Measurements from ENCODE around the gene HMG20A.
A peak's percentile ranks its signal among the peaks of the same experiment; 100 is the strongest.
"Not testable (repeated sequence)": the region's sequence is repeated elsewhere in the genome, so short reads cannot be mapped to it uniquely, and the experiment has no call there.

HMG20A gene

DNA sequence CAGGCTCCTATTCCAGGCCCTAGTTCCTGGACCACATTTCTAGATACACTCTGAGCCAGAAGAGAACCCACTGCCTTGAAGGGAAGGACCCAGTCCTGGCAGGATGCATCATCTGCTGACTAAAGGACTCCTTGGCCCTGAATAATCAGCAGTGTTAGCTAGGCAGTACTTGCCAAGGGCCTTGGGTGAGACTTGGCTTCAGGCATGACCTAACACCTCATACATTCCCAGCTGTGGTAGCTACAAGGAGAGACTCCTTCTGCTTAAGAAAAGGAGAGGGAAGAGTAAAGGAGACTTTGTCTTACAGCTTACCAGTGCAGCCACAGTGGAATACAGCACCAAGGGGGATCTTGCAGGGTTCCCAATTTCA, 27.2 kb upstream of the HMG20A start:
- peak; percentile 55 for DNase-seq (ENCODE audit: low read depth)
- TF ChIP-seq, protein P1, sequence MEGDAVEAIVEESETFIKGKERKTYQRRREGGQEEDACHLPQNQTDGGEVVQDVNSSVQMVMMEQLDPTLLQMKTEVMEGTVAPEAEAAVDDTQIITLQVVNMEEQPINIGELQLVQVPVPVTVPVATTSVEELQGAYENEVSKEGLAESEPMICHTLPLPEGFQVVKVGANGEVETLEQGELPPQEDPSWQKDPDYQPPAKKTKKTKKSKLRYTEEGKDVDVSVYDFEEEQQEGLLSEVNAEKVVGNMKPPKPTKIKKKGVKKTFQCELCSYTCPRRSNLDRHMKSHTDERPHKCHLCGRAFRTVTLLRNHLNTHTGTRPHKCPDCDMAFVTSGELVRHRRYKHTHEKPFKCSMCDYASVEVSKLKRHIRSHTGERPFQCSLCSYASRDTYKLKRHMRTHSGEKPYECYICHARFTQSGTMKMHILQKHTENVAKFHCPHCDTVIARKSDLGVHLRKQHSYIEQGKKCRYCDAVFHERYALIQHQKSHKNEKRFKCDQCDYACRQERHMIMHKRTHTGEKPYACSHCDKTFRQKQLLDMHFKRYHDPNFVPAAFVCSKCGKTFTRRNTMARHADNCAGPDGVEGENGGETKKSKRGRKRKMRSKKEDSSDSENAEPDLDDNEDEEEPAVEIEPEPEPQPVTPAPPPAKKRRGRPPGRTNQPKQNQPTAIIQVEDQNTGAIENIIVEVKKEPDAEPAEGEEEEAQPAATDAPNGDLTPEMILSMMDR (IDR thresholded peaks at IDR 0.05; ENCODE audit: insufficient read depth, low read depth, low read length, missing control alignments), result no peak
- no peak overlapping the region for H3K4me3 ChIP-seq (ENCODE audit: low read length)

DNA sequence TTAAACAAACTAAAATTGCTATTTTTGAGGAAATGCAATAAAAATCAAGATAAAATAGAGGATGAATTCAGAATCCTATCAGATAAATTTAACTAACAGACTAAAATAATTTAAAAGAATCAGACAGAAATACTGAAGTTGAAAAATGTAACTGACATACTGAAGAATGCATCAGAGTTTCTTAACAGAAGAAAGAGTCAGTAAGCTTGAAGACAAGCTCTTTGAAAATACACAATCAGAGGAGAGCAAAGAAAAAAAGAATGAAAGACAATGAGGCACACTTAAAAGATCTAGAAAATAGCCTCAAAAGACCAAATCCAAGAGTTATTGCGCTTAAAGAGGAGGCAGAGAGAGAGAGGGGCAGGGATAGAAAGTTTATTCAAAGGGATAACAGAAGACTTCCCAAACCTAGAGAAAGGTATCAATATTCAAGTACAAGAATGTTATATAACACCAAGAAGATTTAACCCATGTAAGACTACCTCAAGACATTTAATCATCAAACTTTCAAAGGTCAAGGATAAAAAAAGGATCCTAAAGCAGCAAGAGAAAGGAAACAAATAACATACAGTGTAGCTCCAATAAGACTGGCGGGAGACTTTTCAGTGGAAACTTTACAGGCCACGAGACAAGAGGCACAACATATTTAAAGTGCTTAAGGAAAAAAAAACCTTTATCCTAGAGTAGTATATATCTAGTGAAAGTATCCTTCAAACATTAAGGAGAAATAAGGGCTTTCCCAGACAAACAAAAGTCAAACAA, 25.5 kb upstream of the HMG20A start:
- H3K4me3 ChIP-seq (ENCODE audit: low read length), result no peak overlapping the region
- no peak for DNase-seq (ENCODE audit: low read depth)
- TF ChIP-seq, protein P1 (IDR thresholded peaks at IDR 0.05; ENCODE audit: insufficient read depth, low read depth, low read length, missing control alignments), result no peak

DNA sequence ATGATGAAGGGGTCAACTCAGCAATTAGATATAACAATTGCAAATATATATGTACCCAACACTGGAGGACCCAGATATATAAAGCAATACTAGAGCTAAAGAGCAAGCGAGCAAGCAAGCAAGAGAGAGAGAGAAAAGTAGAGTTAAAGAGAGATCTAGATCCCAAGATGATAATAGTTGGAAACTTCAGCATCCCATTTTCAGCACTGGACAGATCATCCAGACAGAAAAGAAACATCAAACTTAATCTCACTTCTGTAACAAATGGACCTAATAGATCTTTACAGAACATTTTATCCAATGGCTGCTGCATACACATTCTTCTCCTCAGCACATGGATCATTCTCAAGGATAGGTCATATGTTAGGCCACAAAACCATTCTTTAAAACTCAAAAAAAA, 24.0 kb upstream of the HMG20A start:
- no peak for DNase-seq (ENCODE audit: low read depth)
- TF ChIP-seq, protein P1 (IDR thresholded peaks at IDR 0.05; ENCODE audit: insufficient read depth, low read depth, low read length, missing control alignments), result no peak
- no peak overlapping the region for H3K4me3 ChIP-seq (ENCODE audit: low read length)

DNA sequence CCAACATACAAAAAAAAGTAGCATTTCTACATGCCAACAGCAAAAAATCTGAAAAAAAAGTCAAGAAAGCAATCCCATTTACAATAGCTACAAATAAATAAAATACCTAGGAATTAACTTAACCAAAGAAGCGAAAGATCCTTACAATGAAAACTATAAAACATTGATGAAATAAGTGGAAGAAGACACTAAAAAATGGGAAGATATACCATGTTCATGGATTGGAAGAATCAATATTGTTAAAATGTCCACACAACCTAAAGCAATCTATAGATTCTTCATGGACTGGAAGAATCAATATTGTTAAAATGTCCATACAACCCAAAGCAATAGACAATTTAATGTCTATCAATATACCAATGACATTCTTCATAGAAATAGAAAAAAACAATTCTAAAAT, 21.8 kb upstream of the HMG20A start:
- TF ChIP-seq, protein P1 (IDR thresholded peaks at IDR 0.05; ENCODE audit: insufficient read depth, low read depth, low read length, missing control alignments), result no peak
- no peak for DNase-seq (ENCODE audit: low read depth)
- no peak overlapping the region for H3K4me3 ChIP-seq (ENCODE audit: low read length)

DNA sequence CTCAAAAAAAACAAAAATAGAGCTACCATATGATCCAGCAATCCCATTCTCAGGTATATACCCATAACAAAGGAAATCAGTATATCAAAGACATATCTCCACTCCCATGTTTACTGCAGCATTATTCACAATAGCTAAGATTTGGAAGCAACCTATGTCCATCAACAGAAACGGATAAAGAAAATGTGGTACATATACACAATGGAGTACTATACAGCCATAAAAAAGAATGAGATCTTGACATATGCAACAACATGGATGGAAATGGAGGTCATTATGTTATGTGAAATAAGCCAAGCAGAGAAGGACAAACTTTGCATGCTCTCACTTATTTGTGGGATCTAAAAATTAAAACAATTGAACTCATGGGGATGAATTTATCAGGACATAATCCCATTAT, 20.4 kb upstream of the HMG20A start:
- DNase-seq (ENCODE audit: low read depth), result no peak
- TF ChIP-seq, protein P1 (IDR thresholded peaks at IDR 0.05; ENCODE audit: insufficient read depth, low read depth, low read length, missing control alignments), result no peak
- H3K4me3 ChIP-seq (ENCODE audit: low read length), result no peak overlapping the region

DNA sequence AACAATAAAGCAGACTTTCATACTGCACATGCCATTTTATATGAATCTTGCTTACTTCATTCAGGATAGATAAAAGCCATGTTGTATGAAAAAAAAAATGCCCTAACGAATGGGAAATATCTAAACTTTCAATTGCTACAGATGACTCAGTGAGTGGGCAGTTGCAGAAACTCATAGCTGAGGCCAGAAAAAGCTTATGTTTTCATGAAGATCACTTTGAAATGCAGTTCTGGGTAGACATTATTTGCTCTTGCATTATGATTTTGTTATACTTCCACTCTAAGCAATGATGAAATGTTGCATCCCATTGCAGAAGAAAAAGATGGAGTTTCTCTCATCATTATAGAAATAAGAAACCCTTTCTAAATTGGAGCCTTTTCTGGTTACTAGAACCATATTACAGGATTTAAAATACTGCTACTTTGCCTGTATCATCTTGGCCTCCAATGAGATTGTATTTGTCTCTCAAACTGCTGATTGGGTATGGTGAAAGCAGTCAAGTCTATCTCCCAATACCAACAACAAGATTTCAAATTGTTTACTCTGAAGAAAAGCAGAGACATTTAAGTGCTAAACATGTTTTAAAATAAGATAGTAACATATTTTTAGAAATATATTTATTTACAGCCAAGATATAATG, 17.8 kb upstream of the HMG20A start:
- H3K4me3 ChIP-seq (ENCODE audit: low read length), result no peak overlapping the region
- DNase-seq (ENCODE audit: low read depth), result no peak
- TF ChIP-seq, protein P1 (IDR thresholded peaks at IDR 0.05; ENCODE audit: insufficient read depth, low read depth, low read length, missing control alignments), result no peak

DNA sequence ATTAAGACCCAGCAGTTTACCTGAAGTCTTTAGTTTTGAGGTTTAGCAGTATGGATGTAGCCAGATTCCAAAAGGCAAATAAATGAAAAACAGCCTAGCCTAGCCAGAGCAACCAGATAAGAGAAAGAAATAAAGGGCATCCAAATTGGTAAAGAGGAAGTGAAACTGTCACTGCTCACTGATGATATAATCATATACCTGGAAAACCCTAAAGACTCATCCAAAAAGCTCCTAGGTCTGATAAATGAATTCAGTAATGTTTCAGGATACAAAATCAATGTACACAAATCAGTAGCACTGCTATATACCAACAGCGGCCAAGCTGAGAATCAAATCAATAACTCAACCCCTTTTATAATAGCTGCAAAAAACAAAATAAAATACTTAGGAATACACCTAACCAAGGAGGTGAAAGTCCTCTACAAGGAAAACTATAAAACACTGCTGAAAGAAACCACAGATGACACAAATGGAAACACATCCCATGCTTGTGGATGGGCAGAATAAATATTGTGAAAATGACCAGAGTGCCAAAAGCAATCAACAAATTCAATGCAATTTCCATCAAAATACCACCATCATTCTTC, 14.4 kb upstream of the HMG20A start:
- not testable (repeated sequence) for DNase-seq (ENCODE audit: low read depth); H3K4me3 ChIP-seq (ENCODE audit: low read length)
